ENCODE results near the gene PIP5KL1.

Gene PIP5KL1

GRCh38 chr9:127974769-127975261, 44.2 kb upstream of the PIP5KL1 start:
- Histone ChIP-seq H3K4me3 (ENCODE audit: low read length) (no peak overlapping the region), H3K27ac (ENCODE audit: low read depth, low read length) (no peak overlapping the region; the same call in 1 of the 2 replicates), H3K4me1 (ENCODE audit: insufficient read depth, low read length) (peaks cover 40% of the 10 kb centered on the region), H3K27me3 (ENCODE audit: insufficient read depth, low read length) (no peaks in the 10 kb centered on the region), H3K36me3 (ENCODE audit: insufficient read depth, low read length) (no peaks in the 10 kb centered on the region), H3K9ac (ENCODE audit: low read depth, low read length) (no peak overlapping the region), H3K9me3 (ENCODE audit: insufficient read depth, low read depth, low read length) (no peaks in the 10 kb centered on the region)
- 81% methylated on average over 9 of the region's 10 CpGs for WGBS

GRCh38 chr9:127974001-127974768, 43.6 kb upstream of the PIP5KL1 start:
- Histone ChIP-seq H3K4me1 (ENCODE audit: insufficient read depth, low read length) (peaks cover 40% of the 10 kb centered on the region), H3K9ac (ENCODE audit: low read depth, low read length) (no peak overlapping the region), H3K27me3 (ENCODE audit: insufficient read depth, low read length) (no peaks in the 10 kb centered on the region), H3K9me3 (ENCODE audit: insufficient read depth, low read depth, low read length) (no peaks in the 10 kb centered on the region), H3K36me3 (ENCODE audit: insufficient read depth, low read length) (no peaks in the 10 kb centered on the region), H3K4me3 (ENCODE audit: low read length) (no peak overlapping the region), H3K27ac (ENCODE audit: low read depth, low read length) (no peak overlapping the region; the same call in 1 of the 2 replicates)
- WGBS: 88% methylated on average over 12 of the region's 12 CpGs

GRCh38 chr9:127973169-127974000, 42.8 kb upstream of the PIP5KL1 start:
- peaks cover 38% of the 10 kb centered on the region for H3K4me1 ChIP-seq (ENCODE audit: insufficient read depth, low read length)
- no peak overlapping the region for H3K4me3 ChIP-seq (ENCODE audit: low read length)
- 0 out of 2 replicates have a peak overlapping the region, but pooled peaks have one; percentile 8 for H3K9ac ChIP-seq (ENCODE audit: low read depth, low read length)
- no peaks in the 10 kb centered on the region for H3K9me3 ChIP-seq (ENCODE audit: insufficient read depth, low read depth, low read length)
- H3K36me3 ChIP-seq (ENCODE audit: insufficient read depth, low read length): no peaks in the 10 kb centered on the region
- H3K27me3 ChIP-seq (ENCODE audit: insufficient read depth, low read length): no peaks in the 10 kb centered on the region
- no peak overlapping the region for H3K27ac ChIP-seq (ENCODE audit: low read depth, low read length)
- WGBS: 89% methylated on average over 17 of the region's 17 CpGs

- Histone ChIP-seq H3K27ac (ENCODE audit: low read depth, low read length) (peak overlapping the region; percentile 64), H3K9me3 (ENCODE audit: insufficient read depth, low read depth, low read length) (no peaks in the 10 kb centered on the region), H3K4me1 (ENCODE audit: insufficient read depth, low read length) (peaks cover 30% of the 10 kb centered on the region), H3K27me3 (ENCODE audit: insufficient read depth, low read length) (no peaks in the 10 kb centered on the region), H3K36me3 (ENCODE audit: insufficient read depth, low read length) (no peaks in the 10 kb centered on the region), H3K9ac (ENCODE audit: low read depth, low read length) (peak overlapping the region; percentile 5), H3K4me3 (ENCODE audit: low read length) (no peak overlapping the region)
- WGBS: 86% methylated on average over 12 of the region's 12 CpGs
Measured at GRCh38 chr9:127972236-127972871, 41.8 kb upstream of the PIP5KL1 start.

GRCh38 chr9:127971357-127972235, 41.0 kb upstream of the PIP5KL1 start:
- Histone ChIP-seq H3K4me1 (ENCODE audit: insufficient read depth, low read length) (peaks cover 27% of the 10 kb centered on the region), H3K4me3 (ENCODE audit: low read length) (no peak overlapping the region), H3K27me3 (ENCODE audit: insufficient read depth, low read length) (no peaks in the 10 kb centered on the region), H3K36me3 (ENCODE audit: insufficient read depth, low read length) (no peaks in the 10 kb centered on the region), H3K9me3 (ENCODE audit: insufficient read depth, low read depth, low read length) (no peaks in the 10 kb centered on the region), H3K9ac (ENCODE audit: low read depth, low read length) (peak overlapping the region; percentile 5), H3K27ac (ENCODE audit: low read depth, low read length) (peak overlapping the region; percentile 64)
- WGBS: 36% methylated on average over 20 of the region's 20 CpGs

GRCh38 chr9:127970401-127971313, 40.1 kb upstream of the PIP5KL1 start:
- Histone ChIP-seq H3K9me3 (ENCODE audit: insufficient read depth, low read depth, low read length) (no peaks in the 10 kb centered on the region), H3K9ac (ENCODE audit: low read depth, low read length) (no peak overlapping the region), H3K4me1 (ENCODE audit: insufficient read depth, low read length) (peaks cover 32% of the 10 kb centered on the region), H3K27ac (ENCODE audit: low read depth, low read length) (peak overlapping the region; percentile 32; the same call in 1 of the 2 replicates), H3K36me3 (ENCODE audit: insufficient read depth, low read length) (no peaks in the 10 kb centered on the region), H3K4me3 (ENCODE audit: low read length) (no peak overlapping the region), H3K27me3 (ENCODE audit: insufficient read depth, low read length) (no peaks in the 10 kb centered on the region)
- 76% methylated on average over 16 of the region's 16 CpGs for WGBS

GRCh38 chr9:127968700-127969383, 38.3 kb upstream of the PIP5KL1 start:
- Histone ChIP-seq H3K4me3 (ENCODE audit: low read length) (no peak overlapping the region), H3K9me3 (ENCODE audit: insufficient read depth, low read depth, low read length) (no peaks in the 10 kb centered on the region), H3K9ac (ENCODE audit: low read depth, low read length) (no peak overlapping the region), H3K27me3 (ENCODE audit: insufficient read depth, low read length) (no peaks in the 10 kb centered on the region), H3K36me3 (ENCODE audit: insufficient read depth, low read length) (no peaks in the 10 kb centered on the region), H3K27ac (ENCODE audit: low read depth, low read length) (no peak overlapping the region), H3K4me1 (ENCODE audit: insufficient read depth, low read length) (peaks cover 35% of the 10 kb centered on the region)
- 89% methylated on average over 10 of the region's 10 CpGs for WGBS

GRCh38 chr9:127968042-127968441, 37.5 kb upstream of the PIP5KL1 start:
- no peak overlapping the region for H3K9ac ChIP-seq (ENCODE audit: low read depth, low read length)
- H3K9me3 ChIP-seq (ENCODE audit: insufficient read depth, low read depth, low read length): no peaks in the 10 kb centered on the region
- H3K27ac ChIP-seq (ENCODE audit: low read depth, low read length): no peak overlapping the region
- H3K4me1 ChIP-seq (ENCODE audit: insufficient read depth, low read length): peaks cover 35% of the 10 kb centered on the region
- H3K27me3 ChIP-seq (ENCODE audit: insufficient read depth, low read length): no peaks in the 10 kb centered on the region
- H3K4me3 ChIP-seq (ENCODE audit: low read length): no peak overlapping the region
- 77% methylated on average over 2 of the region's 3 CpGs for WGBS
- no peaks in the 10 kb centered on the region for H3K36me3 ChIP-seq (ENCODE audit: insufficient read depth, low read length)

- 91% methylated on average over 8 of the region's 9 CpGs for WGBS
- no peaks in the 10 kb centered on the region for H3K27me3 ChIP-seq (ENCODE audit: insufficient read depth, low read length)
- no peak overlapping the region for H3K4me3 ChIP-seq (ENCODE audit: low read length)
- peaks cover 32% of the 10 kb centered on the region for H3K4me1 ChIP-seq (ENCODE audit: insufficient read depth, low read length)
- H3K9me3 ChIP-seq (ENCODE audit: insufficient read depth, low read depth, low read length): no peaks in the 10 kb centered on the region
- no peak overlapping the region for H3K27ac ChIP-seq (ENCODE audit: low read depth, low read length)
- no peaks in the 10 kb centered on the region for H3K36me3 ChIP-seq (ENCODE audit: insufficient read depth, low read length)
- H3K9ac ChIP-seq (ENCODE audit: low read depth, low read length): no peak overlapping the region
Measured at GRCh38 chr9:127967151-127967809, 36.7 kb upstream of the PIP5KL1 start.

Data from HUES64 (cell line).